ENCODE results near the gene LY6G5C.
A peak's percentile ranks its signal among the peaks of the same experiment; 100 is the strongest.

Gene LY6G5C

DNA sequence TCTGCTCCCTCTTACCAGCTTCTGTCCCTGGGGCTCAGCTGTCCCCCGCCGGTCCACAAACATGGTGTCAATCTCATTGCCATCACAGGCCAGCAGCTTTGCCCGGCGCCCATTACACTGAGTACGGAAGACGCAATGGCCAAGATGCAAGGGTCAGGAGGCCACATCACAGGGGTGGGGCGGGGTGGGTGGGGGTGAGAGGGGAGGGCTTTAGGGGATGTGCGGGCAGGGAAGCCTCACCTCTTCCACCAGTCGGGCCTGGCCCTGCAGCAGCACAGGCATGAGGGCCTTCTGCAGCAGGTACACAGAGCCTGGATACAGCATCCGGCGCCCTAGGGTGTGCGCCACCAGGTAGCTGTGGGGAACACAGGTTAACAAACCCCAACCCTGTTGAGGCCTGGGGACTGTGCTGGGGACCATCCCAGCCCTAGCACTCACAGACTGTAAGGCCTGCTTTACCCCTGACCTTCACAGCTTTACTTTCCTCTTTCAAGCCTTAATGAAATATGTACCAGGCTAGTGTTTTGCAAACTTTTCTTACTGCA, 10.8 kb upstream of the LY6G5C start:
- FAIRE-seq (no peak), DNase-seq (ENCODE audit: insufficient read length, low spot score) (no peak)

DNA sequence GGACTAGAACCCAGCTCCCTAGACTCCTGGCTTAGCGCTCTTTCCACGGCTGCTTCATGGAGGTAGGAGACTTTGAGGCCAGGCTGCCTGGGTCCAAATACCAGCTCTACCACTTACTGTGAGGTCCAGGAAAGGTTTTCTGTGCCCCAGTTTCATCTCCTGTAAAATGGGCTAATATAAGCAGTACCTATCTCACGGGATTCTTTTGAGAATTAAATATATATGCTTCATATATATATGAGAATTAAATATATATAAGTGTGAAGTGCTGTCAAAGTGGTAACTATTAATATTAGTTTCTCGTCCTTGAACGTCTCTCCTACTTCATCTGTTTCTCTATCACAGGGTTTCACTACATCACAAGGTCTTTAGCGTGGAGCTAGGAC, 10.2 kb upstream of the LY6G5C start:
- DNase-seq (ENCODE audit: insufficient read length, low spot score) (no peak), FAIRE-seq (no peak)

DNA sequence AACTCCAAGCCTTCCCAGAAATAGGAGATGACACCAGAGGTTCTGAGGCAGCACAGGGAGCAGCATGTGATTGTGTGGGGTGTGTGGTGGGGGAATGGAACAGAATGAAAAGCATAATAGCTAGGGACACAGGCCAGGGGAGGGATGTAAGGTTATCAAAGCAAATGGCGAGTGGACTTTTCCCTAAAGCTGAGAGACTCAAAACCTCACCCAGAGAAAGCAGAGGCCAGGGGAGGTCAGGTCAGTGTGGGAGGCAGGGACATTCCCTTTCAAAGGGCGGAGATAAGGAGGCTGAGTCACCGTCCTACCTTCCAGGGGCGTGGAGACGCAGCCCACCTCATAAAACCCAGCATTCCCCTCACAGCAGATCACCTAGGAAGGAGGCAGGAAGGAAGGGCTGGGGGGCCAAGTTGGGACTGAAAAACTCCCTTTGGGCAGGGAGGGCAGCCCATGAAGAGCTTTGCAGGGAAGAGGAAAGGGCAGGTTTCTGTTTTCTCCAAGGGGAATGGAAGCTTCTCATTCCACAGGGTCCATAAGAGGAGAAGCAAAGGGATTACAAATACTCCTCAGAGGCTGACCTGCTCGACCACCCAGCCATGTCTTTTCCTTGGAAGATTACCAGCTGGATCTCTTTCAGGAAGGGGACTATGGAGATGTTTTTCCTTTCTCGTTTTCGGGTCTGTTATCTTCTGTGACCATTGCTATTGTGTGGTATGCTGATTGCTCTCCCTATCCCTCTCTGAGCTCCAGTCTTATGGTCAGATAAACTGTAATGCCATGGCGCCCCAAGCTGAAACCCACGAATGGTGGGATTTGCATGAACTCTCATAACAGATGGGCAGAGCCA, 9.6 kb upstream of the LY6G5C start:
- no peak for DNase-seq (ENCODE audit: insufficient read length, low spot score)
- FAIRE-seq = no peak

DNA sequence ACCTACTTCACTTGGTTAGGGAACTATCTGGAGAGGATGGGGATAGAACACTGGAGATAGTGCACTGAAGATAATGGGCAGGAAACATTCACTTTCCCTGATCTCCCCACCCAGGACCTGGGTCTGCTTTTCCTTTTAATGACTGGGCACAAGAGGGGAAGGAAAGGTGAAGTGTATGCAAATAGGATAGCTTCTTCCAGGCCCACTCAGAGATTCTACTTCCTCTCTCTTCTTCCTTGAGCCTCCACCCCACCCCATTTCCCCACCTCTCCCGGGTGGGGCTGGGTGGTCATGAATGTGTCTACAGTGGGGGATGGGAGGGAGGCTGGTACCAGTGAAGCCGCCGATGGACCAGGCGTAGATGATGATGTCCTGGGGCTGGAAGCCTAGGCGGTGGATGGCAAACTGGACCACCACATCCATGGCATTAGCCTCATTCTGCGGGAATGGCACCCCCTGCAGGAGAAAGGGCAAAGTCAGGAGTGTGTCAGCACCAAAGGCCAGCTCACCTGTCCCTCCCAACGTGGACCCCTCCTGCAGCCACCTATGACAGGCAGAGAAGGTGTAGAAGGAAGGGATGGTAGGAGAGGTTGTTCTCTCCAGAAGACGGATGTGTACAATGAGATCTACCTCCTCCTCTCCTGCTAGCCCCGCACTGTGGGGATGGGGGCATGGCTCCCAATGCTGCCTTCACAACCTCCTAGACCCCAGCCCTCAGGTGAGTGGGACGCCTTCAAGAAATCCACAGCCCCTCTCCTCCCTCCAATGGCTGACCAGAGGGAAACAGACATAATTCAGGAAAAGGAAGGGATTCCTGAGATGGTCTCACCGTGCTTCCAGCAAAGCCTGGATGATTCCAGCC, 8.6 kb upstream of the LY6G5C start:
- DNase-seq (ENCODE audit: insufficient read length, low spot score) (no peak), FAIRE-seq (no peak)

DNA sequence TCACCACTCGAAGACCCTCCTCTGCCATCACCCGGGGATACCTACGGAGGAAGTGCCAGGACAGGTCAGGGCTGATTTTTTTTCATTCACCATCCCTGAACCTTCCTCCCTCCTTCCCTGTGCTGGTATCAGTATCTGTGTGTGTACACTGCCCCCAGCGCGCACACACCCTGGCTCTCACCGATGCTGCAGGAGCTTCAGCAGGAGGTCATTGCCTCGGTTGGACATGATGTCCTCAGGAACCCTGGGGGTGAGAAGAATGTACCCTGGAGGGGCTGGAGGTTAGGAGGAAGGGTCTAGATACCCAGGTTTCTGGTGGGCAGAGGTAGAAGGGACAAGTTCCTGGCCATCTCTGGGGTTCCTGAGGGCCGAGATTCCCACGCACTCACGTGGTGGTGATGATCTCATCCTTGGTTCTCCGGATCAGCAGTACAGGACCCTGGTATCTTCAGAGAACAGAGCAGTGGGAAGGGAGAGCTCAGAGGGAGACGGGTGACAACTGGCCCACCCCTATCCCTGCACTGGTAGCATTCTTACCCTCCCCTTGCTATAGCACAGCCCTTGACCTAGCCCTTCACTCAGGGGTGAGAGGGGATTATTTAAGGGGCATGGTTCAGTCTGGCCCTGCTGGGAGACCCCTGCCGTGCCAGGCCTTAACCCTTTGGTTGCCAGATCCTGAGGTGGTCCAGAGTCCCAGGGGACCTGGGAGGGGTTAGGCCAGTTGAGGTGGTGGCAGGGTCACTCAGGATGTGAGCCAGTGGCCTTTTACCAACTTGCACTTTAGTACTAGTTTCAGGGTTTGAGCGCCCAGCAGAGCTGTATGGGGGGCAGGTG, 7.2 kb upstream of the LY6G5C start:
- FAIRE-seq = no peak

DNA sequence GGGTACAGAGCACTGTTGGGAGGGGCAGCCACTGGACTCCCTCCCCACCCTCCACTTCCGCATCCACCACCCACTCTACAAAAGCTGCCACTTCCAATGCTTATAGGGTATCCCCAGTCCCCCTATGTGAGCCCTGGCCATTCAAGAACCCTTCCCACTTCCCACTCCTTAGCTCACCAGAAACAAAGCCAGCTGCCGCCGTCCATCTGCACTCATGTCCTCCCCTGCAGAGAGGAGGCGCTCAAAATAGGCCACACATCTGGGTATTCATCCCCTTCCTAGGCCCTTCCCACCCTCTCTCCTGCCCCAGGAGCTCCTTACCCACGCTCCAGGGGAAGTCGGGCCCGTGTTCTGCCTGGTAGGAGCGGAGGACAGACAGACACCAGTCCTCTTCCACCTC, 6.5 kb upstream of the LY6G5C start:
- DNase-seq (ENCODE audit: insufficient read length, low spot score) = no peak
- no peak for FAIRE-seq

More for the DNA sequence above, 7.2 kb upstream of the LY6G5C start:
- DNase-seq (ENCODE audit: insufficient read length, low spot score) = no peak

DNA sequence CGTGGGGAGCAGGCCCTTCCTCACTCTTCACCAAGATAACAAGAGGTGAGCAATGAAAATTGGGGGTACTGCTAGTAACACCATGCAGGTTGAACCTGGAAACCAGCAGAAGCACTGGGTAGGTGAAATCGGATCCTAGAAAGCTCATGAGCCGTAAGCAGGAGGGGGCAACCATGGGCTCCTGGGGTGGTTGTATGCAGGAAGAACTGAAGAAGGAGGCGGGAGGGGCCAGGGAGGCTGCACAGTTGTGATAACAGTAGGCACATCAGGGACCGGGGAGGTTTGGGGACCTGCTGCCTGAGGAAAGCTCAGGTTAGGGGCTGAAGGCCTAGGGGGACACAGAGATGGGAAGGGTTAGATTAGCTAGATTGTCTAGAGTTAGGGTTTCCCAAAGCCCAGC, 5.6 kb upstream of the LY6G5C start:
- FAIRE-seq = no peak
- DNase-seq (ENCODE audit: insufficient read length, low spot score) = no peak

DNA sequence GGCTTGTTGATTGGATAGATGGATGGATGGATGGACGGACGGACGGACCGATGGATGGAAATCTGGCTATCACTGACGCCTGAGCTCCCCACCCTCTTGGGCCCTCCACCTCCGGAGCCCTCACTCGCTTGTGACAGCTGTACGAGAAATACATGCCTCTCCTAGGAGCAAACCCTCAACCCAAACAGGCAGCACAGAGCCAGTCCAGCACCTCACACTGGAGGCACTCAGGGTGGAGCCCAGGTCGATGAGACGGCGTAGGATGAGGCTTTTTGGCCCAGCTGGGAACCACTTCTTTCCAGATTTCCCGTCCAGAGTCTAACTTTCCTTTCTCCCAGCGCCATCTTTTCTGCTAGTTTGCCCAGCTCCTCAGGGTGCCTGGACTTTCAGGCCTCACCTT, 2.7 kb upstream of the LY6G5C start:
- DNase-seq (ENCODE audit: insufficient read length, low spot score) (no peak), FAIRE-seq (no peak)

DNA sequence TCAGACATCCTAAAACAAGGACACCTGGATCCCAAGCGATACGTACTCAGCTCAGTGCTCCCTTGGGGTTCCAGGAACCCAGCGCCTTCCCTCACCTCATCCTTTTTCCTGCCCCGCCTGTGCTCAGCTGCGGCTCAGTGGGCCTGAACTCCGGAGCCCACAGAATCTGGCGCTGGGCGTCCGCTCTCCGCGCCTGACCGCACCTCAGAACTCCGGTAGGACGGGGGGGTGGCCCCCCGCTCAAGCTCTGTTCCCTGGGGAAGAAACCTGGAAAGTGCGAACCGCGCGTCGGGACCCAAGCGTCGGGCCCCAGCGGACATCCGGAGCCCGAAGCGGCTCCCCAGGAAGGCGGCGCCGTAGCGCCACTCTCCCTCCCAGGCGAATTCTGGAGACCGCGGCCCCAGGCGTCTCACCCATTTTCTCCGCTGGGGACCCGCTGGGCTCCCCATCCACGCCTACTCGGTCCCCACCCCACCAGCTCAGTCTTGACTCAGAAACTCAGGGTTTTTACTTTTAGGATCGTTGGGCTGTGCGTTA, 336 bp upstream of the LY6G5C start:
- DNase-seq (ENCODE audit: insufficient read length, low spot score) (peak; percentile 65), FAIRE-seq (peak; percentile 67)

DNA sequence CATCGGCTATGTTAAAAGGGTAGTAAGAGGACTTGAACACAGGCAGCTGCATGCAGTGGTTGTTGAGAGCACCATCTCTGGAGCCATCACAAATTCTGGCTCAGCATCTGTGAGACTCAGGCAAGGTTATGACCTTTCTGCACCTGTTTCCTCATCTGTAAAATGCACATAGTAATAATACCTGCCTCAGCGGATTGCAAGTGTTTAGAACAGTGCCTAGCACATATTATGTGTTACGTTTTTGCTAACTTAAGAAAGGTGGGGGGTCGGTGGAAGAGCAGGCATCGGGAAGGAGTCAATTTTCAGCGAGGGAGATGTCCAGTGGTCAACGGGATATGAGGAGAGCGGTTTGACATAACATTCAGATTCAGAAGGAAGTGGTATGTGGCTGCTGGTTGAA, 2.9 kb downstream of the LY6G5C start:
- DNase-seq (ENCODE audit: insufficient read length, low spot score) (no peak), FAIRE-seq (no peak)

DNA sequence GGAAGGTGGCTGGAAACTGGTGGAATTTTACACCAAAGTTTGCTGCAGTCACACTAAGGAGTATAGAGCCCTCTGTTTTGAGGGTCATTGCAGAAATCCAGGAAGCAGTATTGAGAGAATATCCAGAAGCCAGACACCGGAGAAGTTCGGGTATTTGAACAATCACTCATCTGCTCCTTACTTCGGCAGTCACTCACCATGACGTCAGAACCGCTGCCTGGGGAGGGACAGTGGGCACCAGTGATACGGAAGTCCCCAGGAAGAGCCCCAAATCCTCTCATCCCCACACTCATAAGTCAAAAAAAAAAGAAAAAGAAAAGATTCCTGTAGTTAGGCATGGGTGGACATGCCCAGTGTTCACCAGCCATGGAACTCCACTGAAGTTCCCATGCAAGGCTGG, 4.0 kb downstream of the LY6G5C start:
- DNase-seq (ENCODE audit: insufficient read length, low spot score) (no peak), FAIRE-seq (no peak)

DNA sequence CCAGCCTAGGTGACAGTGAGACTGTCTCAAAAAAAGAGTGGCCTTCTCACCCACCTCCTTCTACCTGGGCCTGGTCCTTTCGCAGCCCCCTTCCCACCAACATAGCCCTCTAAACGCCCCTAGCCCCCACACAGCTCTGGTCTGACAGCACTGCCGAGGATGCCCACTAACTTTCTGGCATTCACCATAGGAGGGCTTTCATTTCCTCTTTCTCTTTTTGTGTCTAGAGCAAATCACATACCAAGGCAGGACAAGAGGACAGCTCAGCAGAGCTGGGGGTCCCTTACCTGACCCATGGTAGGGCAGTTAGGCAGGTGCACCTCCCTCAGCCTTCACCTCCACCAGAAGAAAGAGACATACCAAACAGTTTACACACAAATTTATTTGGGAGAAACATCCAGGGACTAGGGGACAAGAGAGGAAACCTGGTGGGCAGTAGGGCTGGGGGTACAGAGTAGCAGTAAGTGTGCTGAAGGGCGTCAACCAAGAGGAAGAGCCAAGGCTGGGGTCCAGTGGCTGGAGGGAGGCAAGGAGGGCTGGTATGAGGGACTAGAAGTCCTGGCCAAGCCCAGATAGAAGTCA, 4.5 kb downstream of the LY6G5C start:
- DNase-seq (ENCODE audit: insufficient read length, low spot score) = no peak
- FAIRE-seq = no peak

DNA sequence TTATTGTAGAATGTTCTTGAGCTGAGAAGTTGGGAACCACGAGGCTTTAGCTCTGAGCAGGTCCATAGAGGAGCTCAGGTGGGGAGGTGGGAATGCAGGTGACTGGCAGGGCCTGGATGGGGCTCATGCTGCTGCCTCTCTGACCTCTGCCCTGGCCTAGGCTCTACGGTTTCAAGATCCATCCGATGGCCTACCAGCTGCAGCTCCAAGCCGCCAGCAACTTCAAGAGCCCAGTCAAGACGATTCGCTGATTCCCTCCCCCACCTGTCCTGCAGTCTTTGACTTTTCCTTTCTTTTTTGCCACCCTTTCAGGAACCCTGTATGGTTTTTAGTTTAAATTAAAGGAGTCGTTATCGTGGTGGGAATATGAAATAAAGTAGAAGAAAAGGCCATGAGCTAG, 11.2 kb downstream of the LY6G5C start, which contains the start of gene LY6G5B:
Gene LY6G5B (plus strand): TSS at position 301 of the 400 bp plus-strand sequence. CDS start 975 bp downstream, outside the sequence.
- no peak for DNase-seq (ENCODE audit: insufficient read length, low spot score)
- FAIRE-seq = no peak

DNA sequence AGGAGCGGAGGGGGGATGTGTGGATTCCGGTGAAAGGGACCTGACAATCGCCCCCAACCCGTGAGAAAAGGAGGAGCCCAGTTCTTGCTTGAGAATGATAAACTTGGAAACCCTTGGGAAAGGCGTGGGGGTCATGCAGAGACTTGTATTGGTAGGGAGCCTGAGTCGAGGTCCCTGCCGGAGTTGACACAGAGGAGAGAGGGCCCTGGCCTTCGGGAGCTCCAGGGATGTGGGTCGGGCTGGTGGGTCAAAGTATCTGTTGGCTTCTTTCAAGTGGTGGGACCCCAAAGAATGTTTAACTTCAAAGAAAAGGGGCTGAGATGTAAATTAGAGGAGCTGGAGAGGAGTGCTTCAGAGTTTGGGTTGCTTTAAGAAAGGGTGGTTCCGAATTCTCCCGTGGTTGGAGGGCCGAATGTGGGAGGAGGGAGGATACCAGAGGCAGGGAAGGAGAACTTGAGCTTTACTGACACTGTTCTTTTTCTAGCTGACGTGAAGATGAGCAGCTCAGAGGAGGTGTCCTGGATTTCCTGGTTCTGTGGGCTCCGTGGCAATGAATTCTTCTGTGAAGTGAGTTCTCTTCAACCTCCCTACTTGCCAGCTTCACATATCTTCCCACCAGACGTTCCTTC, 14.4 kb downstream of the LY6G5C start:
- DNase-seq (ENCODE audit: insufficient read length, low spot score) (no peak), FAIRE-seq (no peak)

DNA sequence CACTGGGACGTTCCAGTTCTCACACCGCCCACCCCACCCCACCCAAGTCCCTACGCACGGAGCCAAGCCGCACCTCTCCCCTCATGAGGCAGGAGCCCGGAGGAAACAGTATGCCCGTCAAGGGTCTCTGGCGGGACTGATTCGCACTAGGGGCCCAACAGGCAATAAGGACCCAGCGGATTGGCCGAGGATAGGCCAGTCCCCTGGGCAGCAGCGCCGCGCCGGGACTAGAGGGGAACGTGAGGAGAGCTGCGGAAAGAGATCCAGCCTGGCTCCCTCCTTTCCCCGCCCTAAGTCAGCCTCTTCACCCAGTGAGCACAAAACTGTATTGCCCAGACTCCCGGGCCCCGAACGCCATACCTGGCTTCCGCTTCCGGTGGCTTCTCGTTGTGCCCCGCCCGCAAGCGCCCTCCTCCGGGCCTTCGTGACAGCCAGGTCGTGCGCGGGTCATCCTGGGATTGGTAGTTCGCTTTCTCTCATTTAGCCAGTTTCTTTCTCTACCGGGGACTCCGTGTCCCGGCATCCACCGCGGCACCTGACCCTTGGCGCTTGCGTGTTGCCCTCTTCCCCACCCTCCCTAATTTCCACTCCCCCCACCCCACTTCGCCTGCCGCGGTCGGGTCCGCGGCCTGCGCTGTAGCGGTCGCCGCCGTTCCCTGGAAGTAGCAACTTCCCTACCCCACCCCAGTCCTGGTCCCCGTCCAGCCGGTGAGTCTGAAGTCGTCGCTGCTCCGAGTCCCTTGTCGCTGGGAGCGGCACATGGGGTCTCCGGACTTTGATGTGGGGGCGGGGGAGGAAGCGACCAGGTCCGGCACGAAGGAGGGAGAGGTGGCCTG, 15.1 kb downstream of the LY6G5C start, which contains the start of gene CSNK2B:
Gene CSNK2B (plus strand): TSS at position 580 of the 836 bp plus-strand sequence. CDS start 752 bp downstream, outside the sequence.
- DNase-seq (ENCODE audit: insufficient read length, low spot score) (peak; percentile 92), FAIRE-seq (peak; percentile 94)

DNA sequence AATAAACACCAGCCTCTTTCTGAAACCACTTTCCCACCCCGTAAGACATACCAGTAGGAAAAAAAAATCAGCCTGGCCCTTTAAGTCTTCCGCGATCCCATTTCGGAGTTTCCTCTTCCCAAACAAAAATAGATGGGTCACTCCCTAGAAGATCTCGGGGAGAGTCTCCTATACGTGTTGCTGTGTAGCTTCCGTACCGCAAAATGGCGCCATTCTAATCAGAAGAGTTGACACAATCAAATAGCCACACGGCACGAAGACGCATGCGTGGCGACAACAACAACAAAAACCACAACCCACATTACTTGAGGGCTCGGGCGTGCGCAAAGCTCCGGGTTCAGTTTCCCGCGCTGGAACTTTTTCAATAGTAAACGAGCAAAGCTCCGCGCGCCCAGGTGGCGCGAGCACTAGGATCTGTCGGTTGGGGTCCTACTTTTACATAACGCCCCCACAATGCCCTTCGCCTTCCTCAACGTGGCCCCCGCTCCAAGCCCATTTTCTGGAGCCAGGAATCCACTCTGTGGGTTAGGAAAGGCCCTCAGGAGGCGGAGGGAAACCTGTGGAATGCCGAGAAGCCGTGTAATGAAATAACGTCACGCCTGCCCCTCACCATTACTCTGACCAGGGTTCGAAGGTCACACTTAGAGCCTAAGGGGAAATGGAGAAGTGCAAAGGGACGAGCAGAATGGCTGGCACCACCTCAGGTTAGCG, 15.9 kb downstream of the LY6G5C start, which contains the start of gene GPANK1:
Gene GPANK1 (minus strand): TSS at position 208 of the 711 bp plus-strand sequence. CDS start 519 bp downstream, outside the sequence.
- FAIRE-seq (peak; percentile 91), DNase-seq (ENCODE audit: insufficient read length, low spot score) (peak; percentile 57)

DNA sequence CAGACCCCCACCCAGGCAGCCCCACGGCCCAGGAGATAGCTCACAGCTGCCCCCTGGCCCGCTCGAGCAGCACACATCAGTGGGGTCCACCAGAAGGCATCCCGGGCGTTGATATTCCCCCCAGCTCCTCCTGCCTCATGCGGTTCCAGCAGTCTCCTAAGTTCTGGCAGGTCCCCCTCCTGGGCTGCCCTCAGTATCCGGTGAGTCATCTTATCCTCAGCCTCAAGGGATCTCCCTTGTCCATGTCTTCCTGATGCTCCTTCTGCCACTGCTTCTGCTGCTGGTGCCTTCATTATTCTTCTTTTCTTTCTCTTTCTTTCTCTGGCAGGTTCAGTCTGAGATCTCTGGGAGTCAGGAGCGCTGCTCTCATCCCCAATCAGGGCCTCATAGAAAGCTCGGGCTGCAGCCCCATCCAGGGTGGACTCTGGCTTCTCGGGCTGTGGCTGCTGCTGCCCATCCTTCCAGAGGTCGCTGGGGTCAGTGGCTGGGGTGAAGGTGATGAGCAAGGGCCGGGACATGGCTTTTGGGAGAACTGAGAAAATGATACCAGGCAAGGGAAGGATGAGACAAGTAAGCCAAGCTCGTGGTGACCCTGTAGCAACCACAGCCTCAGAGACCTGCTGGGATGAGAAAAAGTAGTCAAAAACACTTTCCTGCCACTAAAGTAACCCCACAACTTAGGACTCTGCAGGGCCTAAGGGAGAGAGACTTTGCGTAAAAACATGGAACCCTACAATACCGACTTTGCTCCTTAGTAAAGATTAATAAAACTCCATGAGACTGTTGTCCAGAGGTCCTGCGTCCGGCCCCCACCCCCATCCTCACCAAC, 16.7 kb downstream of the LY6G5C start:
- DNase-seq (ENCODE audit: insufficient read length, low spot score) = no peak

More for the DNA sequence above, 16.7 kb downstream of the LY6G5C start:
- no peak for FAIRE-seq
